Measurements from ENCODE around the gene GOLGA3. TPM values are rescaled to one million over a fixed set of nuclear protein-coding genes. Genes with fewer than 3 reads are reported as not detected.
"Not testable (repeated sequence)": the region's sequence is repeated elsewhere in the genome, so short reads cannot be mapped to it uniquely, and the experiment has no call there.

Gene GOLGA3
- total RNA-seq, 1 donor from 2014 or later: 109 TPM

DNA sequence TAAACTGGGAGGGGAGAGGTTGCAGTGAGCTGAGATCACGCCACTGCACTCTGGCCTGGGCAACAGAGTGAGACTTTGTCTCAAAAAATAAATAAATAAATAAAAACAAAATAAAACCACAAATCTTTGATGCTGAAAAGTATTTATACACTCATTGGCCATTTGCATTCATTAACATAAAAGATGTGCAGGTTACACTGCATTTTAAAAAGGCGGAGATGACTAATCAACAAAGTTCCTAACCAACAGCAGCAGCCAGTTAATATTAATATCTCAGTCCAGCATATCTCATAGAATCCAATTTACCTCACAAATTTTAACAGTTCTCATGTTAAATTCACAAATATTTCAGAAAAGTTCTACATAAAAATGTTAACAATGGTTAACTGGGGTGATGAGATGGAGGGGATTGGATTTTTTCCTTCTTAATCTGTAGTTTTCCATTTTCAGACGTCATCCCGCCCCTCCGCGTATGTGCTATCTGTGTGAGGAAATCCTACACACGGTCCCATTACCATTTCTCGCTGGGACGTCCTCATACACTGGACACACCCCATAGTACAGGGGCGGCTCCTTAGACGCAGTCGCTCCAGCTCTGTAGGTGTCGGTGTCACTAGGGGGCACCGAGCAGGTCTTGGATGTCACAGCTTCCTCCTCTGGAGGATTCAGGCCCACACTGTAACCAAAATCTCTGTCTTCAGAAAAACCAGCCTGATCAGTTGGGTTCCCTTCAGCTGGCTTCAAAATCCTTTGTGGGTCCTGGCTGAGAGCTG lies 74.3 kb downstream of the GOLGA3 start:
- no peak for DNase-seq (ENCODE audit: low read depth)

DNA sequence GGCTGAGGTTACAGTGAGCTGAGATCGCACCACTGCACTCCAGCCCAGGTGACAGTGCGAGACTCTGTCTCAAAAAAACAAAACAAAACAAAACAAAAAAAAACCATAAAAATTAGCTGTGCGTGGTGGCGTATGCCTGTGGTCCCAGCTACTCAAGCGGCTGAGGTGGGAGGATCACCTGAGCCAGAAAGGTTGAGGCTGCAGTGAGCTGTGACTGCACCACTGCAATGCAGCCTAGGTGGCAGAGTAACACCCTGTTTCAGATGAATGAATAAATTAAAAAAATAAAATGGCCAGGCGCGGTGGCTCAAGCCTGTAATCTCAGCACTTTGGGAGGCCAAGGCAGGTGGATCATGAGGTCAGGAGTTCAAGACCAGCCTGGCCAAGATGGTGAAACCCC lies 75.0 kb downstream of the GOLGA3 start:
- not testable (repeated sequence) for DNase-seq (ENCODE audit: low read depth)

DNA sequence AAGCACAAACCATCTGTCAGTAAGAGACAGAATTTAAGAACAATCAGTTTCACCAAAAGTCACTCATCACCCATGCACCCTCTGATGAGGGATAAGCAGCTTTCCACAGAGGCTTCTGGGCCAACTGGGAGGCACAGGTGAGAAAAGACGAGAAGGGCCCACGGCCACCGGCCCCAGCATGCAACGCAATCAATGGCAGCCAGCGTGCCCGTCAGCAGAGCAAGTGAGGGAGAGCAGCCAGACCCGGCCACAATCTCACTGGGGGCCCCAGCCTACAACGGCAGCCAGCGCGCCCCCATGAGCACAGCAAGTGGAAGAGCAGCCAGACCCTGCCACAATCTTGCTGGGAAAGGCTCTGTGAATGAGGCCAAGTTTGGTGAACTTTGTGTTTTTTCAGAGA lies 80.3 kb downstream of the GOLGA3 start:
- no peak for DNase-seq (ENCODE audit: low read depth)

GRCh38 chr12:132747896-132748295 lies 80.8 kb downstream of the GOLGA3 start:
- DNase-seq (ENCODE audit: low read depth): no peak

DNA sequence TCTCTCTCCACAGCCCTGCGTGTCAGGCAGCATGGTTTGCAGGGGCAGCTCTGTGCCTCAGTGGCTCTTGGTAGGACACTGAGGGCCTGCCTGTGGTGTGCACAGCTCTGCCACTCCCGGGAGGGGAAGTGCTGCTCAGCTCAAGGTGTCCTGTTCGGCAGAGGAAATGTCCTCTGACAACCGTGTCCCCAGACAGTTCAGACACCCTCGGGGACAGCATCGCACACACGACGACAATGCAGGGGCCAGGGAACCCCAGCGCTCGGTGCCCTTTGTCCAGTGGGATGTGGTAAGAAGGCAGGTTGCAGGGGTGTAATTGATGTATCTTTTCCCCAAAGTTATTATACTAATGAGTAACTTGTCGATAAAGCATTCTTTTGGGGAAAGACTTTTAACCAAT lies 81.3 kb downstream of the GOLGA3 start:
- DNase-seq (ENCODE audit: low read depth): no peak

GRCh38 chr12:132746613-132747012 lies 82.1 kb downstream of the GOLGA3 start:
- DNase-seq (ENCODE audit: low read depth): no peak

DNA sequence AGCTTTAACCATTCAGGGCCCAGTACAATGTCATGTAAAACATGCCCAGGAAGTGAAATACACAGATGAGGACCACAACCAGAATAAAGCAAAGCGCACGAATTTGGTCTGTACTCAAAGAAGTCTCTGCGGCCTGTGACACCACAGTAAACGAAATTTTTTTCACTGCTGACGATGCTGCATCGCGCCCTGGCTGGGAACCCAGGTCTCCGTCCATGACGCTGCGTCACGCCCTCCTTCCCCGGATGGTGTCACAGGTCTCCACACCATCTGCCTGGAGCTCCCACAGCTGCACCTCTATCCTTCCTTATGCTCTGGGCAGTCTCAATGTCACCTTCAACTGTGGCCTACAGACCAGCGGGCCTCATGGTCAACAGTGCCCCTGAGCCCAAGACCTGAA lies 84.8 kb downstream of the GOLGA3 start:
- DNase-seq (ENCODE audit: low read depth): no peak

GRCh38 chr12:132741620-132742019 lies 87.0 kb downstream of the GOLGA3 start:
- DNase-seq (ENCODE audit: low read depth): no peak

- DNase-seq (ENCODE audit: low read depth): no peak
Observed at GRCh38 chr12:132740652-132741051, 88.0 kb downstream of the GOLGA3 start.

DNA sequence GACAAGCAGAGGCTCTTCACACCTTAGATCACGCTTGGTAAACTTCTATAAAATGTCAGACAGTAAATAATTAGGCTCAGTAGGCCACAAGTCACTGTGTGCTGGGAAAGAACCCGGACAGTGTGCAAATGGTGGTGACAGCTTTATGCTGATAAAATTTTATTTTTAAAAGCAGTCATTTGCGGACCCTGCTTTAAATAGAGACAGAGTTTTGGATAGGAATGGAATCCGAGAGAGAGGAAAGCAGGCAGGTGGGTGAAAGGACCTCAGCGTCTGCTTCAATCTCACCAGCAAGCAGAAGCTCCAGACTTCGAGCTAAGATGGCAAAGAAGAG lies 88.4 kb downstream of the GOLGA3 start:
- DNase-seq (ENCODE audit: low read depth): no peak

GRCh38 chr12:132739600-132740312 lies 88.9 kb downstream of the GOLGA3 start:
- DNase-seq (ENCODE audit: low read depth): no peak

- DNase-seq (ENCODE audit: low read depth): no peak
Observed at GRCh38 chr12:132736913-132737312, 91.8 kb downstream of the GOLGA3 start.

- no peak for DNase-seq (ENCODE audit: low read depth)
Observed at GRCh38 chr12:132736378-132736777, 92.3 kb downstream of the GOLGA3 start.

- no peak for DNase-seq (ENCODE audit: low read depth)
Observed at GRCh38 chr12:132735496-132735895, 93.2 kb downstream of the GOLGA3 start.

GRCh38 chr12:132734206-132734605 lies 94.5 kb downstream of the GOLGA3 start:
- no peak for DNase-seq (ENCODE audit: low read depth)

DNA sequence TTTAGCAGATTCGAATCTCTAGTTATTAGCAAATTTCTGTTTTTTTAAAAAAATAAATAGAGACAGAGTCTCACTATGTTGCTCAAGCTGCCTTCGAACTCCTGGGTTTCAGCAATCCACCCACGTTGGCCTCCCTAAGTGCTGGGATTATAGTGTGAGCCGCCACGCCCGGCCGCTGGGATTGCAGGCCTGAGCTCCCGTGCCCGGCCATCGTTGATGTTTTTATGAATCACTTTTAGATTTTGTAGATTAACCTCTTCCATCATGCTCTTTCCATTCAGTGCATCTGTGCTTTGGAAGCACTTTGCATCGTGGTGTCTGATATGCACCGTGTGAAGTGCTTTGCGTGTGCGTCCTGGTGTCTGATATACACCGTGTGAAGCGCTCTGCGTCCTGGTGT lies 97.1 kb downstream of the GOLGA3 start:
- DNase-seq (ENCODE audit: low read depth): no peak

DNA sequence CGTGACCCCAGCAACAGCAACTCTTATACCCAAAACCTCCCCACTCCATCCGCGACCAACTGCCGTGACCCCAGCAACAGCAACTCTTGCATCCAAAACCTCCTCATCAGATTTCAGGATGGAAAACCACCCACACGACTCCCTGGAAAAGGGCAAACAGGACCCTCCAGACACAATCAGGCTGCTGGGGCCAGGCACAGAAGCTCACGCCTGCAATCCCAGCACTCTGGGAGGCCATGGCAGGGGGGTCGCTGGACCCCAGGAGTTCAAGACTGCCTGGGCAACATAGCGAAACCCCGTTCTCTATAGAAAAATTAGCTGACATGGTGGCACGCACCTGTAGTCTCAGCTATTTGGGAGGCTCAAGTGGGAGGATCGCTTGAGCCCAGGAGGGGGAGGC lies 98.3 kb downstream of the GOLGA3 start:
- no peak for DNase-seq (ENCODE audit: low read depth)

- DNase-seq (ENCODE audit: low read depth): no peak
Observed at GRCh38 chr12:132729541-132730320, 98.9 kb downstream of the GOLGA3 start.

GRCh38 chr12:132728502-132728901 lies 100.2 kb downstream of the GOLGA3 start:
- DNase-seq (ENCODE audit: low read depth): no peak

DNA sequence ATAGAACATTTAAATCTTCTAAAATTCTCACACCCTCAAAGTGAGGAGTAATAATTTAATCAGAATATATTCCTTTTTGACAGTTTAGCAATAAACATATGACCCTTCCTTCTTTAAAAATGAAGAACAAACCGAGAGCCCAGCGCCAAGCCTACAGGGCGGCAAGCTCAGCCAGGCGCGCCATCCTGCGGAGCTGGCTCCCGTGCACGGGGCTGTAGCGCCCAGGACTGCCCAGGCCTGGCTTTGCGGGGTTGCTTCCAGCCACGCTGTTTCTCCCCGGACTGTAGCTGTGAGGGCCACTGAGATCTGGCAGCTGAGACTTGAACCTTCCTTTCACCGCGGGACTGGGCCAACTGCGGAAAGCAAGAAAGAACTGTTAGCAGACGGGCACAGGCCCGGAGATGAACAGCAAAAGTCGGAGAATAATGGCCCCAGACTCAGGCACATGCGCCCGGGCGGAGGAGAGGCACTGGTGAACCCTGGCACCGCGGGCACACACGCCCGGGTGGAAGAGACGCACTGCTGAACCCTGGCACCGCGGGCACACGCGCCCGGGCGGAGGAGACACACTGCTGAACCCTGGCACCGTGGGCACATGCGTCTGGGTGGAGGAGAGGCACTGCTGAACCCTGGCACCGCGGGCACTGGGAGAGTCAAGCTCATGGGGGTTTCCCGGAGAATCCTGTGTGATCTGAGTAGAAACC lies 101.4 kb downstream of the GOLGA3 start:
- DNase-seq (ENCODE audit: low read depth): no peak

- no peak for DNase-seq (ENCODE audit: low read depth)
Observed at GRCh38 chr12:132726386-132726785, 102.3 kb downstream of the GOLGA3 start.

Data from myocyte (in vitro differentiated cells).